ENCODE results near the gene CHAC1. TPM values are rescaled to one million over a fixed set of nuclear protein-coding genes. Genes with fewer than 3 reads are reported as not detected.

CHAC1 gene
- total RNA-seq, 1 experiment from 2014 or later, result 8.6 TPM

- no peaks in the 10 kb centered on the region for H3K36me3 ChIP-seq (ENCODE audit: low read depth)
- no peaks in the 10 kb centered on the region for H3K9me2 ChIP-seq (ENCODE audit: insufficient read depth)
- ChIA-PET CTCF (interaction anchor here (1.0 kb wide), 1 partner anchor 48 kb away, joined by 3 read pairs; no protein-coding TSS in a partner anchor), POLR2A (ENCODE audit: unreplicated experiment) (no interaction called here)
- no peak for TF ChIP-seq EZH2 (IDR thresholded peaks at IDR 0.05; ENCODE audit: low read depth)
- no peak for TF ChIP-seq CTCF (conservative IDR thresholded peaks at IDR 0.05)
- no peaks in the 10 kb centered on the region for H3K79me2 ChIP-seq (ENCODE audit: low read depth)
- peaks cover 11% of the 10 kb centered on the region for H3K4me1 ChIP-seq (replicated peaks; ENCODE audit: insufficient read depth)
- no peak overlapping the region for H3K27ac ChIP-seq
- H4K20me1 ChIP-seq (ENCODE audit: insufficient read depth), result no peaks in the 10 kb centered on the region
- intact Hi-C loops (cut with micrococcal nuclease; ENCODE audit: unreplicated experiment), result no loop called here
- no TSS peak for BruUV-seq (replicated peaks)
- no peaks in the 10 kb centered on the region for H3K9me3 ChIP-seq (ENCODE audit: insufficient read depth, low read depth)
- H2AFZ ChIP-seq, result no peak overlapping the region
- no peaks in the 10 kb centered on the region for H3K27me3 ChIP-seq (ENCODE audit: insufficient read depth, low read depth)
- no peaks in the 10 kb centered on the region for H3F3A ChIP-seq (ENCODE audit: insufficient read depth, low read depth)
- H3K4me2 ChIP-seq, result no peak overlapping the region
- DNase-seq, result no peak
- H3K4me3 ChIP-seq, result no peak overlapping the region
Measured at GRCh38 chr15:40964006-40964405, 10.7 kb downstream of the CHAC1 start.

- no peaks in the 10 kb centered on the region for H3K36me3 ChIP-seq (ENCODE audit: low read depth)
- H3K79me2 ChIP-seq (ENCODE audit: low read depth), result no peaks in the 10 kb centered on the region
- DNase-seq, result no peak
- no peaks in the 10 kb centered on the region for H4K20me1 ChIP-seq (ENCODE audit: insufficient read depth)
- no peaks in the 10 kb centered on the region for H3K9me2 ChIP-seq (ENCODE audit: insufficient read depth)
- H3K4me3 ChIP-seq, result no peak overlapping the region
- H3K4me2 ChIP-seq, result no peak overlapping the region
- TF ChIP-seq CTCF (conservative IDR thresholded peaks at IDR 0.05), result no peak
- no peak for TF ChIP-seq EZH2 (IDR thresholded peaks at IDR 0.05; ENCODE audit: low read depth)
- no peaks in the 10 kb centered on the region for H3K27me3 ChIP-seq (ENCODE audit: insufficient read depth, low read depth)
- no peak overlapping the region for H3K27ac ChIP-seq
- POLR2A ChIA-PET (ENCODE audit: unreplicated experiment), result no interaction called here
- intact Hi-C loops (cut with micrococcal nuclease; ENCODE audit: unreplicated experiment), result no loop called here
- no peaks in the 10 kb centered on the region for H3K9me3 ChIP-seq (ENCODE audit: insufficient read depth, low read depth)
- no TSS peak for BruUV-seq (replicated peaks)
- CTCF ChIA-PET, result no interaction called here
- H3K4me1 ChIP-seq (replicated peaks; ENCODE audit: insufficient read depth), result peaks cover 11% of the 10 kb centered on the region
- H2AFZ ChIP-seq, result no peak overlapping the region
- H3F3A ChIP-seq (ENCODE audit: insufficient read depth, low read depth), result no peaks in the 10 kb centered on the region
Measured at GRCh38 chr15:40964634-40965033, 11.4 kb downstream of the CHAC1 start.

- ChIA-PET CTCF (no interaction called here), POLR2A (ENCODE audit: unreplicated experiment) (interaction anchor here (0.7 kb wide), 2 partner anchors 23 to 158 kb away, joined by 3 to 33 read pairs; no protein-coding TSS in a partner anchor)
- no peaks in the 10 kb centered on the region for H3K27me3 ChIP-seq (ENCODE audit: insufficient read depth, low read depth)
Measured at GRCh38 chr15:40968290-40969085, 15.2 kb downstream of the CHAC1 start.

More at GRCh38 chr15:40968290-40969085, 15.2 kb downstream of the CHAC1 start:
- no peak overlapping the region for H3K4me3 ChIP-seq
- no peaks in the 10 kb centered on the region for H3K9me2 ChIP-seq (ENCODE audit: insufficient read depth)
- H3K4me1 ChIP-seq (replicated peaks; ENCODE audit: insufficient read depth), result no peaks in the 10 kb centered on the region
- no peak overlapping the region for H2AFZ ChIP-seq
- TF ChIP-seq EZH2 (IDR thresholded peaks at IDR 0.05; ENCODE audit: low read depth), result no peak
- no peak for TF ChIP-seq CTCF (conservative IDR thresholded peaks at IDR 0.05)
- no peak overlapping the region for H3K27ac ChIP-seq
- DNase-seq, result no peak
- intact Hi-C loops (cut with micrococcal nuclease; ENCODE audit: unreplicated experiment), result no loop called here
- H3F3A ChIP-seq (ENCODE audit: insufficient read depth, low read depth), result no peaks in the 10 kb centered on the region
- H3K9me3 ChIP-seq (ENCODE audit: insufficient read depth, low read depth), result no peaks in the 10 kb centered on the region
- H3K4me2 ChIP-seq, result no peak overlapping the region
- no peaks in the 10 kb centered on the region for H3K79me2 ChIP-seq (ENCODE audit: low read depth)
- H4K20me1 ChIP-seq (ENCODE audit: insufficient read depth), result no peaks in the 10 kb centered on the region
- no TSS peak for BruUV-seq (replicated peaks)
- no peaks in the 10 kb centered on the region for H3K36me3 ChIP-seq (ENCODE audit: low read depth)

Measured in PC-9 (cell line).